Left colon (tissue), 2 donors: ENCODE results near the gene NCAN. TPM values are rescaled to one million over a fixed set of nuclear protein-coding genes. Genes with fewer than 3 reads are reported as not detected.

Source experiments
- ATAC-seq: fragments of 200-7000 bp; cut with Tn5 transposase; one replicate; pipeline ENCODE4 v1.9.1; 2020; ENCODE audit warnings: mild to moderate bottlenecking, moderate library complexity
- DNase-seq, 2 donors: peaks; one replicate each; pipeline ENCODE4 v3.0.0-alpha.2; 2020
- intact Hi-C, 2 donors: fragments of 100-400 bp; cut with DNase I in 1 of 2; cut with micrococcal nuclease in 1 of 2; formaldehyde crosslinking; loops; one replicate each; pipeline versions ENCODE4 v1.11.2 to v1.14.0; 2022; cut with DNase I, micrococcal nuclease
- total RNA-seq, 2 donors: library from RNA; stranded (reverse); fragmentation: NEBNext Ultra II Directional; extraction: Animal tissue kit (Norgen Biotek cat#: 25700); gene quantifications; one replicate each; pipeline ENCODE4 v1.2.1, GENCODE V29; 2021
- donor health status: DM: no; HTN: no; CAD: no.
- donor health status: DM: yes; HTN: yes; CAD: no.

Gene NCAN
- total RNA-seq, 2 donors from 2014 or later = not detected

DNA sequence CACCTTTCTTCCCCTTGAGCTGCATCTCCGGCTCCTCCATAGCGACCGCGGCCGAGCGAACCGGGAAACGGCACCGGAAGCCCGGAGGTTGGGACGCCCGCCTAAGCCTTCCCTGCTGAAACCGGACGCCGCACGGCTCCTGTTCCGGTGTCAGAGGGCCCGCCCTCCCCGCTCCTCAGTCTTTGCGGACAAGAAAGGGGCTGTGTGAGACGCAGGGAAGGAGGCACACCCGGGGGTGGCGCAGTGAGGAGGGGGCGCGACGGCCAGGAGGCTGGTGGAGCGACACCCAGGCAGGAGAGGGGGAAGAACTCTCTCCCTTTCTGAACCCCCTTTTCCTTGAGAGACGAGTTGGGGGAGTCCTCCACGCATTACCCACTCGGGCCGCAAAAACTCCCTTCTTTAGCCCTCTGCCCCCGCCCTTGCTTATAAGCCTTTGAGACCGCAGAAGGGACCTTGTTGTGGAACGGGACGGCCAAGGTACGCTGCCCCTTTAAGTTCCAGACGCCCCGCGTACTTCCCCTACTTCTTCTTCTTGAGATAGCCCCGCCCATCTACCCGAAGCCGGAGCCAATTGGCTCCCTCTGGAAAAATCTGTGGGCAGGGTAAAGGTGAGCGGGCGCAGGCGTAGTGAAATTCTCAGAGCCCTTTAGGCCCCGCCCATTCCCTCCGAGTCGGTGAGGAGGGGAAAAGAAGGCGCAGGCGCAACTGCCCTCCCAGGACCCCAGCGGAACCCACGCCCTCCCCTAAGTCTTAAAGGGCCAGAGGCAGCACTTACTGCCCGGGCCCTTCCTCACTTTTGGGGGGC is 19.5 kb upstream of the NCAN start, which contains the start of the genes BORCS8 and RFXANK:
Gene BORCS8 (minus strand): TSS at position 75 of the 805 bp plus-strand sequence. CDS start 35 bp downstream, at position 40.
Gene RFXANK (plus strand): TSS at position 181 of the 805 bp plus-strand sequence. CDS start 1,689 bp downstream, outside the sequence.
- DNase-seq = peak; percentile 99 to 100
- intact Hi-C loops = loop anchor here in 1 of 2 donors (5.0 kb wide), 1 partner anchor 215 kb away; the partner anchor contains the start of gene GATAD2A
- peak; percentile 92 for ATAC-seq

DNA sequence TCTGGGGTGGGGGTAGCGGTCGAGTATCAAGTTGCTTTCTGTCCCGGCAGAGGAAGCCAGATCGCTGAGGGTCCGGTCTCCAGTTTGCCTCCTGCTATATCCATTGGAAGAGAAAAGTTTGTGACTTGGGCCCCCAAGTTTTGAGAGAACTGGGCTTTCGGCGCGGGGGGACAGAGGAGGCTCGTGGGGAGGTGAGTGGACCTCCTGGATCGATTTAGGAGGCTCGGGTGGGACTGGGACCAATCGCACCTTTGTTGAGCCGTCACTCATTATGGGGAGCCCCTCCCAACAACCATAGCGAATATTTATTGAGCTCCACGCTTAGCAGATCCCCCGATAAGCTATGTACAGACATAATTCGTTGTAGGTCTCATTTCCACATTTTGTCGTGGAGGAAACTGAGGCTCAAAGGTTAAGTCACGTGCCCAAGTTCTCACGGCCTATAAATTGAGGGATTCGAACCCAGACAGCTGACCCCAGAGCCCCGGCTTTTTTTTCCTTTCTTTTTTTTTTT is 18.8 kb upstream of the NCAN start:
- no peak for ATAC-seq
- intact Hi-C loops = loop anchor here in 1 of 2 donors (5.0 kb wide), 1 partner anchor 214 kb away; the partner anchor contains the start of gene GATAD2A
- DNase-seq = no peak

DNA sequence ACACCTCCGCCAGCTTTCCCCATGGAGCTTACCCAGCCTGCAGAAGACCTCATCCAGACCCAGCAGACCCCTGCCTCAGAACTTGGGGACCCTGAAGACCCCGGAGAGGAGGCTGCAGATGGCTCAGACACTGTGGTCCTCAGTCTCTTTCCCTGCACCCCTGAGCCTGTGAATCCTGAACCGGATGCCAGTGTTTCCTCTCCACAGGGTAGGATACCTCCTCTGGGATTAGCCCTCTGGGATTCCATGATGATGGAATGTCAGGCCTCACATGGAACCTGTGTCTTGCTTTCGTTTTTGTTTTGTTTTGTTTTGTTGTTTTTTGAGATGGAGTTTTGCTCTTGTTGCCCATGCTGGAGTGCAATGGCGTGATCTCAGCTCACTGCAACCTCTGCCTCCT is 17.8 kb upstream of the NCAN start:
- intact Hi-C loops = loop anchor here in 1 of 2 donors (5.0 kb wide), 1 partner anchor 213 kb away; the partner anchor contains the start of gene GATAD2A
- DNase-seq (no peak), ATAC-seq (no peak)

DNA sequence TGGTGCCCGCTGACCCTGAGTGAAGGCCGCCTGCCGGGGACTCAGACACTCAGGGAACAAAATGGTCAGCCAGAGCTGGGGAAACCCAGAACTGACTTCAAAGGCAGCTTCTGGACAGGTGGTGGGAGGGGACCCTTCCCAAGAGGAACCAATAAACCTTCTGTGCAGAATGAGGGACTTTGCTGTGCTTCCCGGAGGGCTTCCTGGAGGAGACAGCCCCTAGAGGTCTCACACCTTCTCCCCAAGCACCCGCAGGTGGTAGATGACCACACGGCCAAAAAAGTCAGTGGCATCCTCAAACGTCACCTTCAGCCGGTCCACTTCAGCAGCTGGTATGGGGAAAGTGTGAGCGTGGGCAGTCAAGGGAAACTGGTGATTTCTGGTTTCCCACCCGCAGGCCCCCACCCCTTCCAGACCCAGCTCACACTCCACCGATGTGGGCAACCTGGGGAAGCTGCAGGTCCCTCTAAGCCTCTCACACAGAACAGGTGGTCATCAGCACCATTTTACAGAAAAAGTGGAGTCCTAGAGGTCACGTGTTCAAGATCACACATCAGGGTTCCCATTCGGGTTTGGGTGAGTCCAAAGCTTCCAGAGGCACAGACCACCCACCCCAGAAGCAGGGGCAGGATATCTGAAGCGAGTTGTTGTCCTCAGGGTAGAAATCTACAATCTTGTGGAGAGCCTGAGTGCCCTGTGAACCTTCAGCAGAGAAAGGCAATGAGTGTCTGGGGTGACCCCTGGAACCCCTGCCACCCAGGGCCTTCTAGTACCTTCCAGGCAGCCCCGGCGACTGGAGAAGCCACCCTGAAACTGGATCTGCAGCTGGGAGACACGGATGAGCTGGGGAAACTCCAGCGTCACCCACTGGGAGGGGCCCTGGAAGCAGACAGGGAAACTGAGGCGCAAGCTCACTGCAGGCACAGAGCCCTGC is 9.8 kb upstream of the NCAN start:
- intact Hi-C loops = no loop called here
- no peak for DNase-seq
- ATAC-seq = peak; percentile 1

DNA sequence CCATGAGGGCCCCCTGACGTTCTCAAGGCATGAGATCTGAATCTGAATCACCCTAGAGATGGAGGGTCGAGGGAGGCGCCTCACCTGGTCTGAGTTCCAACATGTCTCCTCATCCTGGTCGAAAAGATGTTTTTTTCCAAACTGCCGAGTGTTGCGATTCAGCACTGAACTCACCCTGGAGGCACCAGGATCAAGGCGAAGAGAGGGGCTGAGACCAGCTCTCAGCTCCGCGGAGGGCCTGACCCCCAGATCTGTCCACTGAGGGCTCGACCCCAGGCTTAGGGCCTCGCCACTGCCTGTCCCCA is 9.1 kb upstream of the NCAN start:
- intact Hi-C loops = no loop called here
- no peak for ATAC-seq
- DNase-seq = no peak

DNA sequence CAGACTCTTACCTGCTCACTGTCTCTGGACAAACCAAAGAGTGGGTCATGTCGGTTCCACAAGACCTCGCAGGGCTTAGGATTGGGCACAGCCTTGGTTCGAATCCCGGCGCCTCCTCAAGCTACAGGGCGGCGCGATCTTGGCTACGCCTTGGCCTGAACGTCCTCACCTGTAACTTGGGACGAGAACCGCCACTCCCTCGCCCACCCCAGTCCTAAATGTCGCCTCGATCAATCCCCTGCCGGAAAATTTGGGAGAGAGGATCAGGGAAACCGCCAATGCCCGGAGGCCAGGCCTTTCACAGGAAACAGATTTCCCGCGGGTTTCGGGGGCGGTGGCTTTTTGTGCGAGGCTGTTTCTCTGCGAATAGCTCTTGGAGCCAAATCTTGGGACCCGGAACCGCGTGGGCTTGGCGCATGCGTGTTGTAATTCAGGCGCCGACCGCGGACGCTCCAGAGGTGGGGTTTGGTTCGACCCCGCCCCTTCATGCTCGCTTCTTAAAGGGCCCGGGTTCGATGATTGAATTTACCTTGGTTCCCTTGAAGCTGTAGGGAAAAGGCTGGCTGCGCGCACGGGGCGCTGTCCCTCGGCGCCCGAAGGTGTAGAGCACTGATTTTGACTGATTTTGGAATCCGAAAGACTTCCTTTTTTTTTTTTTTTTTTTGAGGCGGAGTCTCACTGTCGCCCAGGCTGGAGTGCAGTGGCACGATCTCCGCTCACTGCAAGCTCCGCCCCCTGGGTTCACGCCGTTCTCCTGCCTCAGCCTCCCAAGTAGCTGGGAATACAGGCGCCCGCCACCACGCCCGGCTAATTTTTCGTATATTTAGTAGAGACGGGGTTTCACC is 8.5 kb upstream of the NCAN start, which contains the start of gene NR2C2AP:
Gene NR2C2AP (minus strand): TSS at position 403 of the 845 bp plus-strand sequence. CDS start 354 bp downstream, at position 49.
- peak; percentile 93 for ATAC-seq
- peak; percentile 91 to 96 for DNase-seq
- intact Hi-C loops = no loop called here

DNA sequence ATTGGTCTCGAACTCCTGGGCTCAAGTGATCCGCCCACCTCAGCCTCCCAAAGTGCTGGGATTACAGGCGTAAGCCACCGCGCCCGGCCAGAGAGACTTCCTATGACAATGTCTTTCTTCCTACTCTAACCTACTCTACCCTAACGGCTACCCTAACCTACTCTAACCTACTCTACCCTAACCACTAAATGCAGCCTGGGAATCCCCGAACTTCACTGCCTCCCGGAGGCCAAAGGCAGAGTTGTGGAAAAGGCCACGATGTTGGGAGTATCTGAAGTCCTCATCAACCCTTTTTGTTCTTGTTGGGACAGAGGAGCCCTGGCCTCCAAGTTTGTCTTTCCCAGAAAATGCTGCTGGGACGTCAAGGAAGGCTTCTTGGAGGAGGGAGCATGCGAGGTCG is 7.6 kb upstream of the NCAN start:
- ATAC-seq (no peak), DNase-seq (no peak)
- intact Hi-C loops = no loop called here

DNA sequence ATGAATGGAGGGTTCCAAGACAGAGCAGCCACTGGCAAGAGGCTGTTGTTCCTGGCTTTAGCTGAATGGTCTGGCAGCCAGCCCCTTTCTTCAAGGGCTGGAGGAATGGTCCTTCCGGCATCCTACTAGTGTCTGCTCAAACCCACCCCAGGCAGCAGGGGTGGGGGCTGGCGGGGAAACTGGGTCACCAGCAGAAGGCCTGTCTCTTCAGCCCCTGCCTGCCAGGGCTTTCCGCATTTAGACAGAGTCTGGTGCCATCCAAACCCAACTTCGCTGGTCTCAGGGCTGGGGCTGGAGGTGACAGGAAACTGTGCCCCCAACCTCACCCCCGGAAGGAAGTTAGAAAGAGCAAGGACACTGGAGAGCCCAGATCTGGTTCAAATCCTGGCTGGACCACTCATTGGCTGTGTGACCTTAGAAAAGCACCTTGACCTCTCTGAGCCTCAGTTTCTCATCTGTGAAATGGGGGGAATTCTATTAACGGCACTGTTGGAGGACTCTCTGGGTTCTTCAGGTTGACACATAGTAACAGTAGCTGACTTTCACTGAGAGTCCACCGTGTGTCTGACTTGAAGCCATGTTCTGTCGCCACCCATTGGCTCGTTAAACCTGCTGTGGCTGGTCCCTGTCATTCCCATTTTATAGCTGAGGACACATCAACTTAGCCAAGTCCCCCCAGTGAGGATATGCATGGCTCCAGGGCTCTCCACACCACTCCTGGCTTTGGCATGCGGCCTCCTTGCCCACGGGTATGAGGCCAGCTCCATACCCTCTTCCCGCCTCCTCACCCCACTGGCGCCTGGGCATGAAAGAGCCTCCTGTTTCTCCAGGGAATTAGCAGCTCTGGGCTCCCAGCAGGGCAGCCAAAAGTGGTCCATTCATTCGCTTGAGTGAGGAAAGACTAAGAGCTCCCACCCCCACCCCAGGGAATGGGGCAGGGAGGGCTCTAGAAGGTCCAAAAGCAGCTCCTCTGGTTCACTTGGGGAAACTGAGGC is 6.0 kb upstream of the NCAN start:
- DNase-seq = no peak
- intact Hi-C loops = no loop called here
- no peak for ATAC-seq

DNA sequence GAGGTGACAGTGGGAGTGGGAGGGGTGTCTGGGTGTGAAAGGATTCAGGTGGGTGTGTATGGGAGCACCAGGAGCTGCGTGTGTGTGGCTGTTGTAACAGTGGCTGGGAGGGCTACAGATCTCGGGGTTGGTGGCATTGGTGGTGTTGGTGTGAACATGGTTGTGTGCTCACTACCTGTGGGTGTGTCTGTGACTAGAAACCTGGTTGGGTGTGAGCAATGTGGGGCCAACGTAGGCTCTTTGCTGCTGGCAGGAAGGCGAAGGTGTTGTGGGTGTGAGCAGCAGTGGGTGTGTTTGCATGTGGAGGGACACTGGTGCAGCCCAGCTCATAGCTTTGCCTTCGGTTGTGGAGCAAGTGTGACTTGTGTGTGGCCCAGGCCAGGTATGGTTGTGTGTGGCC is 4.8 kb upstream of the NCAN start:
- intact Hi-C loops = no loop called here
- no peak for ATAC-seq
- no peak for DNase-seq

DNA sequence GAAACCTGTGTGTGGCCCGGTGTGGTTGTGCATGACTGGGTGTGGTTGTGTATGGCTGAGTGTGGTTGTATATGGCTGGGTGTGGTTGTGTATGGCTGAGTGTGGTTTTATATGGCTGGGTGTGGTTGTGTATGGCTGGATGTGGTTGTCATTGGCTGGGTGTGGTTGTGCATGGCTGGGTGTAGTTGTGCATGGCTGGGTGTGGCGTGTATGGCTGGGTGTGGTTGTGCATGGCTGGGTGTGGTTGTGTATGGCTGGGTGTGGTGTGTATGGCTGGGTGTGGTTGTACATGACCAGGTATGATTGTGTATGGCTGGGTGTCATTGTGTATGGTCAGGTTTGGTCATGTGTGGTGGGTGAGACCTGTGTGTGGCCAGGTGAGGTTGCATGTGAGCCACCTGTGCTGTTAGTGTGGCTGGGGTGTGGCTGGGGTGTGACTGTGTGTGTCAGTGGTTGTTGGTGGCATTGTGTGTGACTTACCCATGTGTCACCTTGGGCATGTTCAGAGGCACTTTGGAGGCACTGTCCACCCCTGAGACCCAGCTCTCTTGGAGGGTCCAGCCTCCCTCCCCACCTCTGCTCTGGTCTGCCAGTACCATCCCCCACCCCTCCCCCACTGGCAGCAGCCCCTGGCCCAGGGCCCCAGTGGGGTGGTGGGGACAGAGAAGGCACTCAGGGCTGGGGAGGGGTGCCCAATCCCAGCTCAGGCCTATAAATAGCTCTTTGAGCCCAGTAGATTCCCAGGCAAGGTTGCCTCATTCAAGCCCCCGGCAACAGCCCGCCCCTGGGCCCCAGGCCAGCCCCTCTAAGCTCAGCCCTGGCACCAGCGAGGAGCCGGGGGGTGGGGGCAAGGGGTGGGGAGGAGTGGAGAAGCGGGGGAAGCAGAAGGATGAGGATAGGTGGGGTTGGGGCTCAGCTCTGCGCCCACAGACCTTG is 3.9 kb upstream of the NCAN start:
- intact Hi-C loops = no loop called here
- DNase-seq (no peak), ATAC-seq (peak; percentile 38)

DNA sequence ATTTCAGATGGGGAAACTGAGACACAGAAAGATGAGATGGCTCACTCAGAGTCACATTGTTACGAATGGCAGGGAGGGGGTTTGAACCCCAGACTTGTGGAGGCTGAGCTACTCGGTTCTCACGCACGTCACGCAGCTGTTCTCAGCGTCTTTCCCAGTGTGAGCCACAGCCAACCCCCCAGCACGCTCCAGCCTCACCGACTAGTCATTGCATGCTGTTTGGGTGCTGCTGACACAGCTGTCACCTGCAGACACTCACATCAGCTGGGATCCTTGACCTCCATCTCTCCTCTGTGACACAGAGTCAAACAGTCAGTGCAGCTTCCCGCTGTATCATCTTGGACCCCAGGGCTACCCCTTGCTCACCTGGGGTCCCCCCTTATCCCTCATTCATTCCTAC is 2.4 kb upstream of the NCAN start:
- no peak for ATAC-seq
- DNase-seq = no peak
- intact Hi-C loops = no loop called here

DNA sequence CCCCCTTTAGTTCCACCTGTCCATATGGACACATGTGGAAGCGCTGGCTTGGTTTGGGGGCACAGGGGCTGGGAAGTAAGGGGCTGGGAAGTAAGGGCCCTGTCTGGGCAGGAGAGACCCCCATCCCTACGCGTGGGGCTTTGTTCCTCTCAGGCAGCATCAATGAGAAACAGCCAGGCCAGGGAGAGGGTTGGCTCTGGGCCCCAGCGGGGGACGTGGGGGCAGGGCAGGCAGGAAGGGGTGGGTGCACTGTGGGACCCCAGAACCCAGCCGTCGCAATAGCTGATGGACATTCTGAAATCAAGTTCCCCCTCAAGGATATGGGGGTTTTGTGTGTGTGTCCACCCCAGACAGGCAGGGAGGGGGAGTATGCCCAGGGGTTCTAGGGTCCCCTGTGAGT is 1.2 kb downstream of the NCAN start:
- no peak for ATAC-seq
- DNase-seq = no peak
- intact Hi-C loops = no loop called here

DNA sequence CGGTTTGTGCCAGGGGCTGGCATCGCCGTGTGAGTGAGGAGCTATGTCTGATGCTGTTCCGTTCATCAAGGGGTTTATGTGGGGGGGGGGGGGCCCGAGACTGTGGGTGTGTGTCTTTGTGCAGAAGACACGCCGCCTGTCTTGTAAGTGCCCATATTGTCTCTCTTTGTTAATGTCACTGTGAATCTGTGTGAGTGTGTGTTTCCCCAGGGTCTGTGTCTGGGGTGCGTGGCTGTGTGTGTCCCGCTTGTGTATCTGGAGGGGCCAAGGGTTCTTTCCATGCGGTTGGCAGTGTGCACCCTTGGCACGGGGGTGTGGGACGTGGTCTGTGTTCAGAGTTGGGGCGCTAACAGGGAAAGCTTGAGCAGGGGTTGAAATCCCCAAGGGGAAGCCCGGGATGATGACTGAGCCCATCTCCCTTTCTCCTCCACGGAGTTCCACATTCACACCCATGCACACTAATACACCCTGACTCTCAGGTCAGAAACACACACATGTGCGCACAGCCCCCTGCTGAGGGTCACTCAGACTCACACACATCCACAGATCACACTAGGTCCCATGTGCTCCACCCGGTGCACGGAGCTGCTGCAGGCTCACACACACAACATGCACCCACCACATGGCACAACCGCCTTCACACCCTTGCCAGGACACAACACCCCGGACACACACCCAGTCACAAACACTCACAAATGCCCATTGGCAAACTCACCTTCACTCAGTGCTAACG is 1.8 kb downstream of the NCAN start:
- DNase-seq (no peak), ATAC-seq (no peak)
- intact Hi-C loops = no loop called here

DNA sequence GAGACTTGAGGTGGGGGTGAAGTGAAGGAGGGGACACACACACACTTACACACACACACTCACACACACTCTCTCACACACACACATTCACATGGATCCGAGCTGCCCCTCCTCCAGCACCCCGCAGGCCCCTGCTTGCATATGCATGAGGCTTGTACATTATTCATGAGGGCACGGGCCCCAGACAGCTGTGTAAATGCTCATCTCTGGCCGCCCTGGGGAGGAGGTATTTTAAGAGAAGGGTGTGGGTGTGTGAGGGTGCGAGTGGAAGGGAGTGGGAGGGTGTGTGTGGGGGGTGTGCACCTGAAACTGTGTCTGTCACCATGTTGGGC is 2.4 kb downstream of the NCAN start:
- DNase-seq (no peak), ATAC-seq (no peak)
- intact Hi-C loops = no loop called here

DNA sequence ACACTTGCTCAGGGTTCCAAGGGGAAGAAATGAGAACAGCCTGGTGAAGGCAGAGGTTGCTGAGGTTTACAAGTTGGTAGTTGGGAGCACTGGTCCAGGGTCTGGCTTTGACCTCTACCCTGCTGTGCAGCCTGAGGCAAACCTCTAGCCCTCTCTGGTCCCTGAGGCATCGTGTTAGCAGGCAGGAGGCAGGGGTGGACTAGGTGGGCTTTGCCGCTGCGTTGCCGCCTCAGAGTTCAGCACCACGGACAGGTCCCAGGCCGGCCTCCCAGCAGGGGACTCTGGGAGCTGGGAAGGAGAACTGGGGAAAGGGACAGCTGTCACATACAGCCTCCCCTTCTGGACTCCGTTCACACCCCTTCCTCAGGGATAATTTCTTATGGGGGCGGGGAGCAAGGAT is 3.1 kb downstream of the NCAN start:
- intact Hi-C loops = no loop called here
- ATAC-seq (peak; percentile 57), DNase-seq (no peak)

DNA sequence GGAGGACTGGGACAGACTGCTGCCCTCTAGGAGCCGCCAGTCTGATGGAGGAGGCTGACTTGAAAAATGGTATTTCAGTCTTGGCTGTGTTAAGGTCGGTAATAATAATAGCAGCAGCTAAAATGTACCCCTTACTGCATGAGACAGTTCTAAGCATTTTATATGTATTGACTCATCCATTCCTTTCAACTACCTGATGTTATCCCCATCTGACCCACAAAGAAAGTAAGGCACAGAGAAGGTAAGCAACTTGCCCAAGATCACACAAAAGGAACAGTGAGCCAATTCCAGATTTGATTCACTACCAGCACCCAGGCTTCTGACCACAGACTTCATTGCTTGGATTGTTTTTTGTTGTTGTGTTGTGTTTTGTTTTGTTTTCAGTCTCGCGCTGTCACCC is 4.0 kb downstream of the NCAN start:
- intact Hi-C loops = no loop called here
- DNase-seq = no peak
- ATAC-seq = no peak
